Thyroid gland (tissue), 4 donors: ENCODE measurements around the gene QSOX2. TPM values are rescaled to one million over a fixed set of nuclear protein-coding genes. Genes with fewer than 3 reads are reported as not detected.

ENCODE experiments used
- DNase-seq, 2 donors: peaks; one replicate each; pipeline ENCODE4 v3.0.0-alpha.2; 2019
- H3K27ac ChIP-seq, 3 donors: fragments of 200-600 bp; sonication (generic); 1 replicate in 2 of 3; 2 replicates in 1 of 3; pipeline ENCODE4 v1.5.1; 2016 to 2019; ENCODE audit warnings: mild to moderate bottlenecking in 1 of 3, moderate library complexity in 1 of 3
- H3K27me3 ChIP-seq: fragments of 200-600 bp; sonication (generic); one replicate; pipeline ENCODE4 v1.5.1; 2019
- H3K36me3 ChIP-seq, 2 donors: fragments of 200-600 bp; sonication (generic); one replicate each; pipeline ENCODE4 v1.5.1; 2016 to 2019
- H3K4me1 ChIP-seq, 2 donors: fragments of 200-600 bp; sonication (generic); one replicate each; pipeline ENCODE4 v1.5.1; 2017 to 2019
- H3K4me3 ChIP-seq, 3 donors: fragments of 200-600 bp; sonication (generic); replicated peaks in 1 of 3; 1 replicate in 2 of 3; 2 replicates in 1 of 3; pipeline ENCODE4 v1.5.1; 2016; ENCODE audit warnings: mild to moderate bottlenecking in 1 of 3
- H3K9me3 ChIP-seq: fragments of 200-600 bp; sonication (generic); one replicate; pipeline ENCODE4 v1.5.1; 2017
- POLR2A ChIP-seq, 2 donors: fragments of 450-650 bp; IDR thresholded peaks; one replicate each; pipeline ENCODE4 v1.6.1; 2017; ENCODE audit warnings: antibody characterized with exemption in 2 of 2, mild to moderate bottlenecking in 2 of 2, moderate library complexity in 1 of 2
- WGBS, 2 donors: methylation state at CpG; one replicate each; pipeline ENCODE4 v1.1.5; 2017; 5-methylcytosine and 5-hydroxymethylcytosine counted together
- intact Hi-C: fragments of 100-400 bp; cut with DNase I; formaldehyde crosslinking; loops from one replicate; pipeline ENCODE4 v1.15.1; 2023
- total RNA-seq, 4 donors: library from RNA; depleted of rRNA; stranded (reverse); fragments of >200 nt; gene quantifications; one replicate each; pipeline ENCODE4 v1.2.3, GENCODE V29; 2016
- TF ChIP-seq, protein P1 (sequence below), 6 experiments: fragments of 200-600 bp in 3 of 6; fragments of 450-650 bp in 3 of 6; sonication (generic) in 3 of 6; IDR thresholded peaks; one replicate each; pipeline ENCODE4 v1.5.1; 2016 to 2019; ENCODE audit warnings: antibody characterized with exemption in 6 of 6, mild to moderate bottlenecking in 2 of 6, inconsistent platforms in 1 of 6, moderate library complexity in 1 of 6

The QSOX2 gene
- total RNA-seq, 4 donors from 2014 or later, result 8.9 to 19.1 (median 11.2) TPM

DNA sequence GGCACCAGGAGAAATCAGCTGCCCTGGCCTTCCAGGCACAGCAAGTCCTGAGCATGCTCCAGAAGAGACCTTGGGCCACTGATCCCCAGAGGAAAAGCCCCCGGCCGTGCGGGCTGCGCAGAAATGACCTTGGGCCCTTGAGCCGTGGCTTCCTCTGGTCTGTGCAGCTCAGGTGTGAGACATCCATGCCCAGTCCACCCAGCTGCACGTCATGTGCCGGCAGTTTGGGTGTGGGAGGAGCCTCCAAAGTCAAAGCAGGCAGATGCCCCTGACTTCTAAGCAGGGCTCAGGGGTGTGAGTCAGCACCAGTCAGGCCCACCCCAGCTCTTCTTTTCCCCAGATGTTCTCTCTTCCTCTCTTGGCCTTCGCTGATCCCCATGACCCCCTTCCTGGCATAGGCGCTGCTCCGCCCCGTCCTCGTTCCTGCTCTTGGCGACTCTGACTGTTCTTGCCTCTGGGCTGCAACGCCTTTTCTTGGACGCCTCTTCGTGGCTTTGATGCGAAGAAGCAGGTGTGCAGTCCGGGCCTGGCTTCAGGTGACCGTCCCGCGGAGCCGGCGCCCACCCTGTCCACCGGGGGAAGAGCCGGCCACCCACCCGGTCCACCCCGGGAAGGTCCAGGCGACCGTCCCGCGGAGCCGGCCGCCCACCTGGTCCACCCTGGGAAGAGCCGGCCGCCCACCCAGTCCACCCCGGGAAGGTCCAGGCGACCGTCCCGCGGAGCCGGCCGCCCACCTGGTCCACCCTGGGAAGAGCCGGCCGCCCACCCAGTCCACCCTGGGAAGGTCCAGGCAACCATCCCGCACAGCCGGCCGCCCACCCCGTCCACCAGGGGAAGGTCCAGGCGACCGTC, 5.9 kb upstream of the QSOX2 start:
- no peak overlapping the region for H3K27ac ChIP-seq
- no peak for TF ChIP-seq POLR2A (IDR thresholded peaks at IDR 0.05)
- TF ChIP-seq, protein P1, sequence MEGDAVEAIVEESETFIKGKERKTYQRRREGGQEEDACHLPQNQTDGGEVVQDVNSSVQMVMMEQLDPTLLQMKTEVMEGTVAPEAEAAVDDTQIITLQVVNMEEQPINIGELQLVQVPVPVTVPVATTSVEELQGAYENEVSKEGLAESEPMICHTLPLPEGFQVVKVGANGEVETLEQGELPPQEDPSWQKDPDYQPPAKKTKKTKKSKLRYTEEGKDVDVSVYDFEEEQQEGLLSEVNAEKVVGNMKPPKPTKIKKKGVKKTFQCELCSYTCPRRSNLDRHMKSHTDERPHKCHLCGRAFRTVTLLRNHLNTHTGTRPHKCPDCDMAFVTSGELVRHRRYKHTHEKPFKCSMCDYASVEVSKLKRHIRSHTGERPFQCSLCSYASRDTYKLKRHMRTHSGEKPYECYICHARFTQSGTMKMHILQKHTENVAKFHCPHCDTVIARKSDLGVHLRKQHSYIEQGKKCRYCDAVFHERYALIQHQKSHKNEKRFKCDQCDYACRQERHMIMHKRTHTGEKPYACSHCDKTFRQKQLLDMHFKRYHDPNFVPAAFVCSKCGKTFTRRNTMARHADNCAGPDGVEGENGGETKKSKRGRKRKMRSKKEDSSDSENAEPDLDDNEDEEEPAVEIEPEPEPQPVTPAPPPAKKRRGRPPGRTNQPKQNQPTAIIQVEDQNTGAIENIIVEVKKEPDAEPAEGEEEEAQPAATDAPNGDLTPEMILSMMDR (IDR thresholded peaks at IDR 0.05), result no peak
- H3K27me3 ChIP-seq, result no peaks in the 10 kb centered on the region
- H3K36me3 ChIP-seq, result no peaks in the 10 kb centered on the region
- WGBS, 2 donors, result 85% methylated on average over 19 to 24 of the region's 50 CpGs
- H3K9me3 ChIP-seq, result no peaks in the 10 kb centered on the region
- no peaks in the 10 kb centered on the region for H3K4me1 ChIP-seq
- DNase-seq, result no peak
- intact Hi-C loops, result no loop called here
- H3K4me3 ChIP-seq, result no peak overlapping the region

- DNase-seq, result no peak
- Histone ChIP-seq H3K4me1 (peaks cover 0 to 3% of the 10 kb centered on the region in 2 donors), H3K36me3 (no peaks in the 10 kb centered on the region), H3K27me3 (no peaks in the 10 kb centered on the region), H3K27ac (no peak overlapping the region), H3K9me3 (no peaks in the 10 kb centered on the region), H3K4me3 (no peak overlapping the region)
- TF ChIP-seq POLR2A (IDR thresholded peaks at IDR 0.05), result no peak
- TF ChIP-seq, protein P1 (IDR thresholded peaks at IDR 0.05), result no peak
- intact Hi-C loops, result no loop called here
- WGBS, 2 donors, result 60 to 69% methylated on average over 5 to 10 of the region's 10 CpGs
Observed at GRCh38 chr9:136250676-136251075, 5.1 kb upstream of the QSOX2 start.

GRCh38 chr9:136249877-136250559, 4.4 kb upstream of the QSOX2 start:
- no peak overlapping the region for H3K4me3 ChIP-seq
- no peak for TF ChIP-seq POLR2A (IDR thresholded peaks at IDR 0.05)
- TF ChIP-seq, protein P1 (IDR thresholded peaks at IDR 0.05), result no peak
- no peaks in the 10 kb centered on the region for H3K36me3 ChIP-seq
- intact Hi-C loops, result loop anchor here (10.0 kb wide), 1 partner anchor 285 kb away; the partner anchor contains the start of gene UBAC1
- no peak for DNase-seq
- peaks cover 2 to 5% of the 10 kb centered on the region in 2 donors for H3K4me1 ChIP-seq
- H3K9me3 ChIP-seq, result no peaks in the 10 kb centered on the region
- no peak overlapping the region for H3K27ac ChIP-seq
- no peaks in the 10 kb centered on the region for H3K27me3 ChIP-seq
- WGBS, 2 donors, result 57 to 69% methylated on average over 23 to 30 of the region's 30 CpGs

DNA sequence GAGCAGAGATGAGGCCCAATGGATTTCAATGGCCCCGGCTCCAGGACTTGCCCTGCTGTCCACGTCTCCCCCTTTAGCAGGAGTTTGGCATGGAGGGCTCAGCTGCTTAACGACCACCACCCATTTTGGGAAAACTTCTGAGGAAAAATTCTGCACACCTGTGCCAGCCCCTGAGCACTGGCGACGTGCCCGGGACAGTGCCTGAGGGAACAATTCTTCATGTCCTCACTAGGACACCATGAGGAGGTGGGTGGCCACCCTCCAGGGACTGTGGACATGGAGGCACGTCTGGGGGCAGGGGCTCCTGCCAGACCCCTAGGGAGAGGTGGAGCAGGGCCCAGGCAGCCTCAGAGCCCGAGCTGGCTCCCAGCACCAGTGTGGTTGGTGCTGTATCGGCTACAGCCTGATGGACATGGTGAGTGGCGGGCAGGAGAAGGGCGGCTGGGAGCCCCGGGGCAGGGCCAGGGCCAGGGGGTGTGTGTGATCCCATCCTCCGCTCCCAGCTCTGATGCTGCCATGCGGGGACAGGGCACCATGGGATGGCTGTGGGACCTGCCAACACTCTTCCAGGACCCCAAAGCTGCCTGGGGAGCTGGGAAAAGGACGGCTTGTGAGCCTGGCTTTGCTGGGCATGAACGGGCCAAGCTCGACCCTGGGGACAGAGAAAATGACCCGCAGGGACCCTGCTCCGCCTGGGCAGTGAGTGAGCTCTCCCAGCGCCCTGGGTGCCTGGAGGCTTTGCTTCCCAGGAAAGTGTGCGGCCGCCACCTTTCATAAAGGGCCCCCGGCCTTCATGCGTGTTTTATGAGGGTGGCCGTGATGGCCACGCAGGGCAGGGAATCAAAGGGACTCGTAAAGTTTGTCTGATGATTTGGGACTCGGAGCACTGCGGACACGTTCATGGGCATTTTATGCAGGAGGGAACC, 3.6 kb upstream of the QSOX2 start:
- intact Hi-C loops, result loop anchor here (10.0 kb wide), 1 partner anchor 284 kb away; the partner anchor contains the start of gene UBAC1
- DNase-seq, result no peak
- no peaks in the 10 kb centered on the region for H3K27me3 ChIP-seq
- WGBS, 2 donors, result 78 to 82% methylated on average over 24 to 29 of the region's 30 CpGs
- peaks cover 10 to 13% of the 10 kb centered on the region in 2 donors for H3K4me1 ChIP-seq
- no peak overlapping the region for H3K4me3 ChIP-seq
- no peak overlapping the region for H3K27ac ChIP-seq
- H3K36me3 ChIP-seq, result no peaks in the 10 kb centered on the region
- no peak for TF ChIP-seq POLR2A (IDR thresholded peaks at IDR 0.05)
- TF ChIP-seq, protein P1 (IDR thresholded peaks at IDR 0.05), result no peak
- H3K9me3 ChIP-seq, result no peaks in the 10 kb centered on the region
